Mesothelial cell of epicardium (in vitro differentiated cells): ENCODE results near the gene VPS45. TPM values are rescaled to one million over a fixed set of nuclear protein-coding genes. Genes with fewer than 3 reads are reported as not detected.

Source experiments
- DNase-seq, 2 experiments: peaks; one replicate each; pipeline ENCODE4 v3.0.0; 2021; ENCODE audit warnings: low spot score in 2 of 2; ENCODE audit not compliant: unreplicated experiment in 2 of 2
- H3K27ac Mint-ChIP-seq: 2 replicates; pipeline ENCODE4 v1.8.0; 2021; ENCODE audit warnings: mixed read lengths
- H3K27me3 Mint-ChIP-seq: 2 replicates; pipeline ENCODE4 v1.8.0; 2021; ENCODE audit warnings: low read depth, mixed read lengths
- H3K36me3 Mint-ChIP-seq: 2 replicates; pipeline ENCODE4 v1.8.0; 2021; ENCODE audit warnings: mixed read lengths
- H3K4me1 Mint-ChIP-seq: 2 replicates; pipeline ENCODE4 v1.8.0; 2021; ENCODE audit warnings: mixed read lengths
- H3K4me3 Mint-ChIP-seq: 2 replicates; pipeline ENCODE4 v1.8.0; 2021; ENCODE audit warnings: mild to moderate bottlenecking, moderate library complexity, mixed read lengths
- H3K9me3 Mint-ChIP-seq: 2 replicates; pipeline ENCODE4 v1.8.0; 2021; ENCODE audit warnings: mixed read lengths
- total RNA-seq: library from RNA; stranded (reverse); gene quantifications from 3 replicates; pipeline ENCODE4 v1.2.1, GENCODE V29; 2021
- TF ChIP-seq, protein P1 (sequence below): fragments of 200-600 bp; sonication (generic); IDR thresholded peaks from one replicate; pipeline ENCODE4 v1.5.0; 2021; ENCODE audit warnings: antibody characterized with exemption; ENCODE audit not compliant: unreplicated experiment

VPS45 gene
- total RNA-seq, 1 donor from 2014 or later, result 56.5 TPM

DNA sequence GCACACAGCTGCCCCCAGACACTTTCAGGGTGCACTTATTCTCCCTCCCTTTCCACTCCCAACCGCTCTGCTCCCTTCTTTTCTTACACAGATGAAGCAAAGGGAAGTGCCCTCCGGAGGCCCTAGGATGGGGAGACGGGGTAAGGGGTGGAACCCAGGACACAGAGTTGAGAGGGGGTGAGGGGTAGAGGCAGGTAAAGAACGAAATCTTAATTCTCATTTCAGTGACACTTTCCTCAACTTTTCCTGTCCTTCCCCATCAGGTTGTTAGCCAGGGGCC lies 94.9 kb downstream of the VPS45 start:
- no peaks in the 10 kb centered on the region for H3K9me3 Mint-ChIP-seq

DNA sequence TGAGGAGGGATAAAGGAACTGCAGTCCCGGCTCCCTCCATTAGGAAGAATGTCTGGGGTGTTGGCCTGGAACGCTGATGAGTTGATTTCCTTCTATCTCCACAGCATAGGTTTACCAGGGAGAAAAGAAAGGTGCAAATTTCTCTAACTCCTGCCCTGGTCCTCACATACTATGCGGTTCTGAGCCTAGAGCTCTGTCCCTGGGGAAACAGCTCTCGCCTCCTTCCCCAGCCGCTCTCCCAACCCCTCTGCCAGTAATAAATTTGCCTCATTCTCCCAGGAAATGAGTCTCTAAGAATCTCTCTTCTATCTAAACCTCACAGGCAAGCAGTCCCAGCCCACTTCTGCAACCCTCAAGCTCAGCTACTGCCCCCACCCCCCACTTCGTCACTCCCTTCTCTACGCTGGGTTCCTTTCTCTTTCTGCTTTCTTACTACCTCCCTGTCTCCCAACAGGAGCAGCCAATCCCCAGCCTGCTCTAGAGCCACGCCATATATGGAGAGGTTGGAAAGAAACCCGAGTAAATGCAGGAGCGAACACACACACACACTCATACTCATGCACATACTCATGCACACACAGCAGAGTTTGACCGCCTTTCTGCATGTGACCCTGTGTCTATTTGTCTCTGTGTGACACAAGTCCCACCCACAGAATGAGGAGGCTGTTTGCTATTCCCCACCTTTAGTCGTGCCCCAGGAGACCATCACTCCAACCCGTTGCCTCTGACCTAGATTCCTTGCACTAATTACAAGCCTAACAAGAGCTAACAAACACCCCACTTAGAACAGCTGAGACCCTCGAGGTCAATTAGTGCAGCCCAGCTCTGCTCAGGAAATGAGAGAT lies 95.5 kb downstream of the VPS45 start:
- Mint-ChIP-seq H3K36me3 (peaks cover 12% of the 10 kb centered on the region), H3K27ac (peak overlapping the region; percentile 99), H3K4me3 (peak overlapping the region; percentile 60), H3K9me3 (no peaks in the 10 kb centered on the region), H3K27me3 (no peaks in the 10 kb centered on the region), H3K4me1 (peaks cover 42% of the 10 kb centered on the region)
- peak; percentile 71 to 83 for DNase-seq
- TF ChIP-seq, protein P1, sequence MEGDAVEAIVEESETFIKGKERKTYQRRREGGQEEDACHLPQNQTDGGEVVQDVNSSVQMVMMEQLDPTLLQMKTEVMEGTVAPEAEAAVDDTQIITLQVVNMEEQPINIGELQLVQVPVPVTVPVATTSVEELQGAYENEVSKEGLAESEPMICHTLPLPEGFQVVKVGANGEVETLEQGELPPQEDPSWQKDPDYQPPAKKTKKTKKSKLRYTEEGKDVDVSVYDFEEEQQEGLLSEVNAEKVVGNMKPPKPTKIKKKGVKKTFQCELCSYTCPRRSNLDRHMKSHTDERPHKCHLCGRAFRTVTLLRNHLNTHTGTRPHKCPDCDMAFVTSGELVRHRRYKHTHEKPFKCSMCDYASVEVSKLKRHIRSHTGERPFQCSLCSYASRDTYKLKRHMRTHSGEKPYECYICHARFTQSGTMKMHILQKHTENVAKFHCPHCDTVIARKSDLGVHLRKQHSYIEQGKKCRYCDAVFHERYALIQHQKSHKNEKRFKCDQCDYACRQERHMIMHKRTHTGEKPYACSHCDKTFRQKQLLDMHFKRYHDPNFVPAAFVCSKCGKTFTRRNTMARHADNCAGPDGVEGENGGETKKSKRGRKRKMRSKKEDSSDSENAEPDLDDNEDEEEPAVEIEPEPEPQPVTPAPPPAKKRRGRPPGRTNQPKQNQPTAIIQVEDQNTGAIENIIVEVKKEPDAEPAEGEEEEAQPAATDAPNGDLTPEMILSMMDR, result no peak

More for the DNA sequence above, 94.9 kb downstream of the VPS45 start:
- TF ChIP-seq, protein P1, result no peak
- peak overlapping the region; percentile 60 for H3K4me3 Mint-ChIP-seq
- H3K4me1 Mint-ChIP-seq, result peaks cover 43% of the 10 kb centered on the region
- H3K27me3 Mint-ChIP-seq, result no peaks in the 10 kb centered on the region
- DNase-seq, result no peak
- peak overlapping the region; percentile 99 for H3K27ac Mint-ChIP-seq
- peaks cover 18% of the 10 kb centered on the region for H3K36me3 Mint-ChIP-seq

DNA sequence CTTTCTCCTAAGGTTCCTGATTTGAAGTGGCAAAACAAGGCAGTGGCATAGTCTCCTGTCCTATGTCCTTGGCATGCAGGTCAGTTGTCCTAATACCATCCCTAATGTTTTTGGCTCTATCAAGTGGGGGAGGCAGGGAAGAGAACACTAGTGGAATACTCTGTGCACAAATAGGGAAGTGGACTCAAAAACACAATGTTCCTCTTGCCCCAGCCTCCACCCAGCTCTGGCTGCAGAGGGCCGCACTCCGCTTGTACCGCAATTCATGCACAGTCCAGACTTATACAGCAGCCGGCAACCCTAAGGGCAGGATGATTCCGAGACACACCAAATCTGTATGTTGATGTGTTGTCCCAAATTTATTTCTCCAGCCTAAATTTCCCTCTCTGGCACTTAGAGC lies 96.6 kb downstream of the VPS45 start:
- TF ChIP-seq, protein P1, result no peak
- no peak overlapping the region for H3K4me3 Mint-ChIP-seq
- H3K4me1 Mint-ChIP-seq, result peaks cover 41% of the 10 kb centered on the region
- H3K9me3 Mint-ChIP-seq, result no peaks in the 10 kb centered on the region
- H3K27ac Mint-ChIP-seq, result peak overlapping the region; percentile 99
- H3K27me3 Mint-ChIP-seq, result no peaks in the 10 kb centered on the region
- peaks cover 11% of the 10 kb centered on the region for H3K36me3 Mint-ChIP-seq
- no peak for DNase-seq

DNA sequence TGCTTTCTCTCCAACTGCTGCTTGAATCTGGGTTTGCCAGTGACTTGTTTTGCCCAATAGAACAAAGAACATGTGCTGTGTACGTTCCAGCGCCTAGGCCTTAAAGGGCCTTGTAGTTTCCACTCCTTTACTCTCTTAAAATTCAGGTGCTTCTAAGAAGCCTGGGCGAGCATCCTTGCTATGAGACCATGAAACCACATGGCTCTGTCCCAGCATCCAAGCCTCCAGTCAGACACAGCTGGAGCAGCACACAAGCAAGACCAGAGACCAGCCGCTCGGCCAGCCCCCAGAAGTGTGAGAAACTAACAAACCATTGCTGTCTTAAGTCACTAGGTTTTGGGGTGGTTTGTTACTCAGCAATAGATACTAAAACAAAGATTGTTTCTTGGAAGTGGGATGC lies 97.2 kb downstream of the VPS45 start:
- no peaks in the 10 kb centered on the region for H3K9me3 Mint-ChIP-seq
- H3K4me3 Mint-ChIP-seq, result no peak overlapping the region
- peaks cover 41% of the 10 kb centered on the region for H3K4me1 Mint-ChIP-seq
- no peak for DNase-seq
- TF ChIP-seq, protein P1, result no peak
- peak overlapping the region; percentile 99 for H3K27ac Mint-ChIP-seq
- peaks cover 11% of the 10 kb centered on the region for H3K36me3 Mint-ChIP-seq
- no peaks in the 10 kb centered on the region for H3K27me3 Mint-ChIP-seq

DNA sequence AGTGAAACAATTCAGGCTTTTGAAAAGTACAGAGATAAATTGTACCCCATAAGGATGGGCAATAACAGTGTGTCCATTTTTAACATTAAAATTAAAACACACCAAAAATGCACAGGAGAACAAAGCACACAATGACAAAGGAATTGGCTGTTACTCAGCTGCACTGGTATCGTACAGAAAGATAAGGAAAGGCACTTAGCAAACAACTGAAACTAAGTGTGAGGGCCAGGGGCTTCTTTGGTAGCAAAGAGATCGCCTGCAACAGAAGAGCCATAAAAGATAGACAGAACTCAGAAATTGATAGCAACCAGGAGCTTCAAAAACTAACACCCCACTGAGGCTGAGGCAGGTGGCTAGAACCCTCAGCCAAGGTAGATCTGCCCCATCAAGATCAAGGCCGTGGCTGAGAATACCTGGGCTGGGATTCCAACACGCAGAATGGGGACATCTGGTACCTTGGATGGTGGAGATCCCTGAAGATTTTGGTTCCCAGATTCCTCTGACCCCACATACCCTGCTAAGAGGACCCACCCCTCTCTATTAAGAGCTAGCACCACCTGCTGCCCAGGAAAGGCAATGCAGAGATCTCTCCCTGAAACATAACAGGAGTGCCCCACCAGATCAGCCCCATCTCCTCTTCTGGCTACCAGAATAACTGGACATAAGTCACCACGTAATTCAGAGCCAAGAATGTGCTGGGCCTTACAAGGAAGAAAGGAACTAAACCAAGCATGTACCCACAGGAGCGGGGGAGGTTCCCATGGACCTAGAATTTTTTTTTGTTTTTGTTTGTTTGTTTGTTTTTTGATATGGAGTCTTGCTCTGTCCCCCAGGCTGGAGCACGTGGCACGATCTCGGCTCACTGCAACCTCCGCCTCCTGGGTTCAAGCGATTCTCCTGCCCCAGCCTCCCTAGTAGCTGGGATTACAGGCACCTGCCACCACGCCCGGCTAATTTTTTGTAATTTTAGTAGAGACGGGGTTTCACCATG lies 98.3 kb downstream of the VPS45 start:
- Mint-ChIP-seq H3K9me3 (no peaks in the 10 kb centered on the region), H3K27ac (peak overlapping the region; percentile 58), H3K4me1 (peaks cover 36% of the 10 kb centered on the region), H3K4me3 (no peak overlapping the region), H3K36me3 (peaks cover 3% of the 10 kb centered on the region), H3K27me3 (no peaks in the 10 kb centered on the region)
- peak in 1 of 2 experiments; percentile 56 for DNase-seq
- TF ChIP-seq, protein P1, result peak; percentile 27
